ENCODE results near the gene UBE2QL1.

UBE2QL1 gene

GRCh38 chr5:6448622-6449464 is at the start of gene UBE2QL1:
TSS of gene UBE2QL1 (plus strand) at chr5:6448859. CDS start at chr5:6448894, 35 bp downstream.
- peak within 1 kb of the TSS; percentile 25 for H3K4me3 ChIP-seq (ENCODE audit: low read length)
- no peak for TF ChIP-seq CTCF (IDR thresholded peaks at IDR 0.05; ENCODE audit: insufficient read depth, low read depth, low read length, missing control alignments)
- peak; percentile 22 for DNase-seq (ENCODE audit: low read depth)

- H3K4me3 ChIP-seq (ENCODE audit: low read length), result no peak overlapping the region
- peak; percentile 97 for DNase-seq (ENCODE audit: low read depth)
- TF ChIP-seq CTCF (IDR thresholded peaks at IDR 0.05; ENCODE audit: insufficient read depth, low read depth, low read length, missing control alignments), result no peak
Measured at GRCh38 chr5:6399980-6400910, 48.4 kb upstream of the UBE2QL1 start.

- DNase-seq (ENCODE audit: low read depth), result peak; percentile 48
- TF ChIP-seq CTCF (IDR thresholded peaks at IDR 0.05; ENCODE audit: insufficient read depth, low read depth, low read length, missing control alignments), result no peak
- H3K4me3 ChIP-seq (ENCODE audit: low read length), result no peak overlapping the region
Measured at GRCh38 chr5:6401410-6401809, 47.2 kb upstream of the UBE2QL1 start.

- no peak for TF ChIP-seq CTCF (IDR thresholded peaks at IDR 0.05; ENCODE audit: insufficient read depth, low read depth, low read length, missing control alignments)
- no peak overlapping the region for H3K4me3 ChIP-seq (ENCODE audit: low read length)
- DNase-seq (ENCODE audit: low read depth), result no peak
Measured at GRCh38 chr5:6402939-6403338, 45.7 kb upstream of the UBE2QL1 start.

GRCh38 chr5:6403416-6403815 is 45.2 kb upstream of the UBE2QL1 start:
- no peak for DNase-seq (ENCODE audit: low read depth)
- TF ChIP-seq CTCF (IDR thresholded peaks at IDR 0.05; ENCODE audit: insufficient read depth, low read depth, low read length, missing control alignments), result no peak
- H3K4me3 ChIP-seq (ENCODE audit: low read length), result no peak overlapping the region

GRCh38 chr5:6404129-6404528 is 44.5 kb upstream of the UBE2QL1 start:
- H3K4me3 ChIP-seq (ENCODE audit: low read length), result no peak overlapping the region
- TF ChIP-seq CTCF (IDR thresholded peaks at IDR 0.05; ENCODE audit: insufficient read depth, low read depth, low read length, missing control alignments), result no peak
- no peak for DNase-seq (ENCODE audit: low read depth)
